Esophagus (tissue), 2 donors: ENCODE results near the gene ZNF750. TPM values are rescaled to one million over a fixed set of nuclear protein-coding genes. Genes with fewer than 3 reads are reported as not detected.
A peak's percentile ranks its signal among the peaks of the same experiment; 100 is the strongest.

Experiments
- H3K27ac ChIP-seq, 2 donors: one replicate each; pipeline ENCODE4 v1.5.1; 2013; ENCODE audit warnings: low read depth in 2 of 2, mild to moderate bottlenecking in 2 of 2, inconsistent platforms in 1 of 2, low read length in 1 of 2, moderate library complexity in 1 of 2
- H3K27me3 ChIP-seq, 2 donors: one replicate each; pipeline ENCODE4 v1.6.1; 2013; ENCODE audit warnings: low read length in 2 of 2, control low read depth in 1 of 2, mild to moderate bottlenecking in 1 of 2; ENCODE audit not compliant: insufficient read depth in 2 of 2, control insufficient read depth in 1 of 2
- H3K36me3 ChIP-seq, 2 donors: one replicate each; pipeline ENCODE4 v1.6.1; 2013; ENCODE audit warnings: low read length in 1 of 2; ENCODE audit not compliant: control insufficient read depth in 2 of 2, insufficient read depth in 2 of 2
- H3K4me1 ChIP-seq, 2 donors: one replicate each; pipeline ENCODE4 v1.6.1; 2013; ENCODE audit warnings: low read length in 1 of 2; ENCODE audit not compliant: control insufficient read depth in 2 of 2, insufficient read depth in 2 of 2
- H3K4me3 ChIP-seq, 2 donors: one replicate each; pipeline ENCODE4 v1.5.1; 2013; ENCODE audit warnings: low read length in 2 of 2, mild to moderate bottlenecking in 2 of 2, low read depth in 1 of 2, moderate library complexity in 1 of 2
- H3K9me3 ChIP-seq, 2 donors: one replicate each; pipeline ENCODE4 v1.6.1; 2013; ENCODE audit warnings: mild to moderate bottlenecking in 2 of 2, low read depth in 1 of 2, low read length in 1 of 2, moderate library complexity in 1 of 2; ENCODE audit not compliant: control insufficient read depth in 2 of 2, insufficient read depth in 1 of 2
- WGBS, 2 donors: extraction: QIAGEN DNeasy Blood & Tissue Kit; methylation state at CpG; one replicate each; pipeline ENCODE4 v1.1.7; 2013; 5-methylcytosine and 5-hydroxymethylcytosine counted together
- polyA plus RNA-seq, 2 donors: library from polyadenylated mRNA; stranded (reverse); fragments of 200-250 nt; gene quantifications; one replicate each; pipeline ENCODE4 v1.2.3, GENCODE V29; 2013
- donor health status: healthy with polysubstance abuse.
- donor health status: Bipolar disorder and iron deficiency.

Gene ZNF750
- 100 to 1,000 TPM in 1 of 2 donors, 10 to 100 TPM in 1; 30.2 to 111 TPM for polyA plus RNA-seq

DNA sequence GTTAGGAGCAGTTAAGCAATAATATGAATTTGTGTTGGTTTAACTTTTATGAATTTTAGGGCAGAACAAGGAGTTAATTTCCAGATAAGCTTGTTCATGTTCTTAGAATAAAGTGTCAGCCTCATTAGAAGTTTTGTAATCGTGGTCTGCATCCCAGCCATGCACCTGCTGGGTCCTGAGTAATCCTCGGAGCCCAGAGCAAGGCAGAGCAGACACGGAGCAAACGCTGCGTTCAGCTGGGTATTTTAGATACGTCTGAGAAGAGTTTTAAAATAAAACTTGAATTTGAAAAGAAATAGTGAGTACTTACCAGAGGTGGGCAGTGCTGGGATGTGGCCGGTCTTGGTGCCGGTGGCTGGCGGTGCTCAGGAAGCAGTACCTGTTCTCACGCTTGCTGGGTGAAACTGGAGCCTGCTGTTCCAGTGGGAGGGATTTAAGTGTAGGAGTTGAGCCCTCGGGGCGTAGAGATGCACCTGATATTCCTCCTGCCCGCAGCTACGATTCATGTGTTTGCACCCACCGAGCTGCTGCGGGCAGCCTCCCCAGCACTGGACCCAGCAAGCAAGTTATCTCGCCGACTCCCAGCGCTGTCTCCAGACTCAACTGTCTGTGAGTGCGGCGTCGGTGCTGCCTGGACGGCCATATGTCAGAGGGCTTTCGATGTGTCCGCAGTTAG is at the start of gene ZNF750:
Gene ZNF750 (minus strand): TSS at position 406 of the 676 bp plus-strand sequence. CDS start 7,568 bp downstream, outside the sequence.
- Histone ChIP-seq H3K27me3 (no peaks in the 10 kb centered on the region), H3K4me1 (peaks cover under 1 to 4% of the 10 kb centered on the region in 2 donors), H3K27ac (peak within 1 kb of the TSS; percentile 94 to 97), H3K36me3 (peaks cover 0 to 3% of the 10 kb centered on the region in 2 donors), H3K4me3 (peak within 1 kb of the TSS; percentile 48 to 71), H3K9me3 (no peaks in the 10 kb centered on the region)
- 72 to 79% methylated on average over 25 of the region's 25 CpGs for WGBS, 2 donors

DNA sequence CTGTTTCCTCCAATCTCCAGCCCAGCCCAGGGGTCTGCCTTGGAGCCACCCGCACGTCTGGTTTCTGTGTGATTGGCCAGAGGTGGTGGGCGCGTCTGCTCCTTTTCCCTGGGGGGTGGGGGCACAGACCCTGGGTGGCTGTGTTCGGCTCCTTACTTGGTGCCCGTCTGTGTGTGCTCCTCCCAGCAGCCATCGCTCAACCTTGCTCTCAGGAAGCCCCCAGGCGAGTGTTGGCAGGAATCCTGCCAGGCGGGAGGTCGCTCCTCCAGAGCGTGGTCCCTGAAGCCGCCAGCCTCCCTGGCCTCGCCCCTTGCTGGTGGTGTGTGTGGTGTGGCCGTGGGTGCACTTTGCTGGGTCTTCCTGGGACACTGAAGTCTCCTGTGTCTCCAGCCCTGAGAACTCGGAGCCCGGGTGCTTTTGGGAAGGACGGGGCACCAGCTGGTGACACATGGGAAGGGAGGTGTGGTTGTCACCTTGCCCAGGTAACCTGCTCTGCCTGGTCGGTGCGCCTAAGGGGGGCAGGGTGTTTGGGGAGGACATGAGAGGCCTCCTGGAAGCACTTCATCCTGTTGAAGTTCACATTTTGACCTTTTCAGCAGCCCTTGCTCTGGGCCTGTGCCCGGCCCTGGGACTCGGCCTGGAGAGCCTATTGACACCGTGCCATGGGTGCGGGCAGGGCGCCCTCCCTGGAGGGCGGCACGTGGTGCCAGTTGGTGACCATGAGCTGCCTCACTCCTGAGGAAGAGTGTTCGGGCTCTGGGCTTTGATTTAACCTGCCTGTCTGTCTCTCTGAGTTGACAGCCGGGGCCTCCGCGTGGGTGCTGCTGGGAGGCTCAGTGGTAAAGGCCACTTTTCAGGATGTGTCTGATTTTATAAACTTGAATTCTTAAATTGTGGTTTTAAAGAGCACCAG is 49.0 kb upstream of the ZNF750 start:
- Histone ChIP-seq H3K27ac (peak overlapping the region; percentile 93 to 97), H3K27me3 (no peaks in the 10 kb centered on the region), H3K4me3 (peak overlapping the region in 1 of 2 donors; percentile 20), H3K36me3 (peaks cover 0 to 24% of the 10 kb centered on the region in 2 donors), H3K4me1 (peaks cover 4 to 32% of the 10 kb centered on the region in 2 donors), H3K9me3 (no peaks in the 10 kb centered on the region)
- 56 to 57% methylated on average over 30 of the region's 30 CpGs for WGBS, 2 donors

- Histone ChIP-seq H3K4me1 (peaks cover 4 to 34% of the 10 kb centered on the region in 2 donors), H3K4me3 (no peak overlapping the region), H3K27ac (peak overlapping the region in 1 of 2 donors; percentile 14), H3K36me3 (peaks cover 0 to 22% of the 10 kb centered on the region in 2 donors), H3K9me3 (no peaks in the 10 kb centered on the region), H3K27me3 (no peaks in the 10 kb centered on the region)
- 93 to 94% methylated on average over 27 of the region's 27 CpGs for WGBS, 2 donors
Measured at GRCh38 chr17:82887255-82888164, 47.7 kb upstream of the ZNF750 start.

DNA sequence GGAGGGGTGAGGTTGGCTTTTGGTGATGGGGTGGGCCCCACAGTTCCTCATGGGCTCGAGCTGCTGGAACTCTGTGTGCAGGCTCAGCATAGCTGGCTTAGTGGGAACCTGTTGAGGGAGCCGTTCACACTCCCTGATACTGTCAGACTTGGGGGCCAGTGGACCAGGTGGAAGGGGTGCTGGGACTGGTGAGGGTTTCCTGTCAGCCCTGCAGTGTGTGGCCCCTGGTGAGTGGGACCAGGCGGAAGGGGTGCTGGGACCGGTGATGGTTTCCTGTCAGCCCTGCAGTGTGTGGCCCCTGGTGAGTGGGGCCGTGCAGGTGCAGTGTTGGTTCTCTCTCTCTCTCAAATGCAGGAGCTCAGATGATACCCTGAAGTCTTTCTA is 45.1 kb upstream of the ZNF750 start:
- peaks cover 4 to 35% of the 10 kb centered on the region in 2 donors for H3K4me1 ChIP-seq
- H3K9me3 ChIP-seq, result no peaks in the 10 kb centered on the region
- H3K36me3 ChIP-seq, result peaks cover 0 to 8% of the 10 kb centered on the region in 2 donors
- H3K27me3 ChIP-seq, result no peaks in the 10 kb centered on the region
- peak overlapping the region; percentile 27 to 50 for H3K27ac ChIP-seq
- 74 to 75% methylated on average over 5 of the region's 5 CpGs for WGBS, 2 donors
- no peak overlapping the region for H3K4me3 ChIP-seq

GRCh38 chr17:82884341-82884969 is 44.6 kb upstream of the ZNF750 start:
- Histone ChIP-seq H3K4me3 (no peak overlapping the region), H3K36me3 (peaks cover 0 to 6% of the 10 kb centered on the region in 2 donors), H3K27ac (peak overlapping the region; percentile 27 to 50), H3K27me3 (no peaks in the 10 kb centered on the region), H3K4me1 (peaks cover 4 to 32% of the 10 kb centered on the region in 2 donors), H3K9me3 (no peaks in the 10 kb centered on the region)
- WGBS, 2 donors, result 84 to 87% methylated on average over 25 of the region's 25 CpGs

GRCh38 chr17:82883419-82884031 is 43.7 kb upstream of the ZNF750 start:
- Histone ChIP-seq H3K36me3 (peaks cover 0 to 3% of the 10 kb centered on the region in 2 donors), H3K4me3 (no peak overlapping the region), H3K4me1 (peaks cover 1 to 29% of the 10 kb centered on the region in 2 donors)

DNA sequence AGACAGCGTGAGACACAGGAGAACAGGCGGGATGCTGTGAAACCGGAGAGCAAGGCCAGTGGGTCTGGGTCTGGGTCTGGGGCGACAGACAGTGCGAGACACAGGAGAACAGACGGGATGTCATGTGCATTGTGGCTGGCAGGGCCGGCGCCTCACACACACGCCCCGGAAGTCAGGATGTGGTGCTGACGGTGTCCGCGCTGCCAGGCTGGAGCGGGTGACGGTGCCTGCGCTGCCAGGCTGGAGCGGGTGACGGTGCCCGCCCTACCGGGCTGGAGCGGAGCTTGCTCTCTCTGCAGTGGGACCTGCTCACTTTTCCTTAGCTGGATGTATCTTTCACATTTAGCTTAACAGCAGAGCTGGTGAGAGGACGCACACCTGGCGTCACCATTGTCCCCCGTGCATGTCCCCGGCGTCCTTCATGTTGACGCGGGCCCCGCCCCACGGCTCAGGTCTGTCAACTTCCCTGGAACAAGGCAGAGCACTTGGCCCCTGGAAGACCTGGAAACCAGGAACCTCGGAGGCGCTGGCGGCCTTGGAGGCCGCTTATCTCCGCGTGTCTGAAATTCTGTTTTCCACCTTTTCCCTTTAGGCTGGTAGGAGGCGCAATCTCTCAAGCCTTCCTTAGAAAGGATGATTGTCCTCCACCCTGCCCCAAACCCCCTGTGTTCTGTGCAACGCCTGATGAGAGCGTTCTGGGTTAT is 43.0 kb upstream of the ZNF750 start:
- Histone ChIP-seq H3K27ac (peak overlapping the region; percentile 20 to 45), H3K4me1 (peaks cover 0 to 27% of the 10 kb centered on the region in 2 donors), H3K4me3 (peak overlapping the region in 1 of 2 donors; percentile 11), H3K9me3 (no peaks in the 10 kb centered on the region), H3K36me3 (peaks cover 0 to 2% of the 10 kb centered on the region in 2 donors), H3K27me3 (no peaks in the 10 kb centered on the region)
- WGBS, 2 donors, result 58 to 73% methylated on average over 39 of the region's 39 CpGs

More at GRCh38 chr17:82883419-82884031, 43.7 kb upstream of the ZNF750 start:
- Histone ChIP-seq H3K27me3 (no peaks in the 10 kb centered on the region), H3K27ac (peak overlapping the region; percentile 15 to 20), H3K9me3 (no peaks in the 10 kb centered on the region)
- 73 to 83% methylated on average over 23 of the region's 23 CpGs for WGBS, 2 donors
